ENCODE data around the gene MYOM1.

- no peak for TF ChIP-seq REST (IDR thresholded peaks at IDR 0.05; ENCODE audit: low read depth)
- TF ChIP-seq RAD21 (IDR thresholded peaks at IDR 0.05; ENCODE audit: low read depth) = no peak
These were observed 4.5 kb upstream of the MYOM1 start for GRCh38 chr18:3224223-3224622.

Measured in Ishikawa (cell line).